Trophoblast cell (in vitro differentiated cells and primary cell): ENCODE measurements around the gene ANKS1B.

Experiments used
- DNase-seq, 2 donors: peaks; one replicate each; pipeline ENCODE4 v3.0.0-alpha.2; 2016
- H2AFZ ChIP-seq: 2 replicates; pipeline ENCODE4 v1.6.1; 2013; ENCODE audit warnings: low read length, moderate library complexity, mild to moderate bottlenecking; ENCODE audit not compliant: insufficient read depth, poor library complexity
- H2AK5ac ChIP-seq: 2 replicates; pipeline ENCODE4 v1.6.1; 2013; ENCODE audit warnings: mild to moderate bottlenecking, low read length
- H2BK120ac ChIP-seq: 2 replicates; pipeline ENCODE4 v1.6.1; 2013; ENCODE audit warnings: low read length, mild to moderate bottlenecking, moderate library complexity; ENCODE audit not compliant: insufficient read depth, poor library complexity
- H2BK12ac ChIP-seq: 2 replicates; pipeline ENCODE4 v1.6.1; 2013; ENCODE audit warnings: mild to moderate bottlenecking, low read length, moderate library complexity
- H2BK5ac ChIP-seq: 2 replicates; pipeline ENCODE4 v1.6.1; 2013; ENCODE audit warnings: low read length, low read depth, moderate library complexity, mild to moderate bottlenecking; ENCODE audit not compliant: poor library complexity
- H3K14ac ChIP-seq: 2 replicates; pipeline ENCODE4 v1.6.1; 2013; ENCODE audit warnings: mild to moderate bottlenecking, low read length
- H3K18ac ChIP-seq: 2 replicates; pipeline ENCODE4 v1.6.1; 2013; ENCODE audit warnings: mild to moderate bottlenecking, low read length
- H3K23ac ChIP-seq: 2 replicates; pipeline ENCODE4 v1.6.1; 2013; ENCODE audit warnings: low read length
- H3K27ac ChIP-seq: 2 replicates; pipeline ENCODE4 v1.5.1; 2013; ENCODE audit warnings: low read depth, mild to moderate bottlenecking, inconsistent platforms, low read length, moderate library complexity
- H3K27me3 ChIP-seq: 2 replicates; pipeline ENCODE4 v1.6.1; 2013; ENCODE audit warnings: inconsistent platforms, mild to moderate bottlenecking, low read length, moderate library complexity; ENCODE audit not compliant: insufficient read depth
- H3K36me3 ChIP-seq, 2 experiments: 1 replicate in 1 of 2; 2 replicates in 1 of 2; pipeline ENCODE4 v1.6.1; 2013; ENCODE audit warnings: low read length in 2 of 2, mild to moderate bottlenecking in 2 of 2, moderate library complexity in 1 of 2; ENCODE audit not compliant: insufficient read depth in 2 of 2, control insufficient read depth in 1 of 2
- H3K4ac ChIP-seq: 2 replicates; pipeline ENCODE4 v1.6.1; 2013; ENCODE audit warnings: low read depth, mild to moderate bottlenecking, low read length, moderate library complexity
- H3K4me1 ChIP-seq, 2 experiments: 1 replicate in 1 of 2; 2 replicates in 1 of 2; pipeline ENCODE4 v1.6.1; 2013; ENCODE audit warnings: low read length in 2 of 2, mild to moderate bottlenecking in 2 of 2, moderate library complexity in 1 of 2; ENCODE audit not compliant: insufficient read depth in 2 of 2, control insufficient read depth in 1 of 2
- H3K4me2 ChIP-seq: 2 replicates; pipeline ENCODE4 v1.6.1; 2013; ENCODE audit warnings: inconsistent platforms, mild to moderate bottlenecking, low read length, moderate library complexity
- H3K4me3 ChIP-seq: 2 replicates; pipeline ENCODE4 v1.5.1; 2013; ENCODE audit warnings: mild to moderate bottlenecking, low read depth, low read length, inconsistent platforms
- H3K79me1 ChIP-seq: one replicate; pipeline ENCODE4 v1.6.1; 2013; ENCODE audit warnings: low read length
- H3K79me2 ChIP-seq: 2 replicates; pipeline ENCODE4 v1.6.1; 2013; ENCODE audit warnings: low read length, mild to moderate bottlenecking; ENCODE audit not compliant: control insufficient read depth, insufficient read depth, poor library complexity
- H3K9ac ChIP-seq: 2 replicates; pipeline ENCODE4 v1.6.1; 2013; ENCODE audit warnings: mild to moderate bottlenecking, low read length
- H3K9me3 ChIP-seq: 2 replicates; pipeline ENCODE4 v1.6.1; 2013; ENCODE audit warnings: low read depth, mild to moderate bottlenecking, control low read depth, inconsistent platforms, low read length; ENCODE audit not compliant: insufficient read depth
- H4K12ac ChIP-seq: 2 replicates; pipeline ENCODE4 v1.6.1; 2013; ENCODE audit warnings: low read depth, mild to moderate bottlenecking, low read length, moderate library complexity
- H4K8ac ChIP-seq: 2 replicates; pipeline ENCODE4 v1.6.1; 2013; ENCODE audit warnings: low read depth, mild to moderate bottlenecking, low read length, moderate library complexity
- H4K91ac ChIP-seq: one replicate; pipeline ENCODE4 v1.6.1; 2013; ENCODE audit warnings: low read depth, mild to moderate bottlenecking, low read length, moderate library complexity
- WGBS: extraction: QIAGEN DNeasy Blood & Tissue Kit; methylation state at CpG from one replicate; pipeline ENCODE4 v1.1.7; 2013; ENCODE audit warnings: missing lambda C conversion rate; ENCODE audit not compliant: insufficient read length, insufficient coverage; ENCODE audit errors: extremely low coverage; 5-methylcytosine and 5-hydroxymethylcytosine counted together

The ANKS1B gene

DNA sequence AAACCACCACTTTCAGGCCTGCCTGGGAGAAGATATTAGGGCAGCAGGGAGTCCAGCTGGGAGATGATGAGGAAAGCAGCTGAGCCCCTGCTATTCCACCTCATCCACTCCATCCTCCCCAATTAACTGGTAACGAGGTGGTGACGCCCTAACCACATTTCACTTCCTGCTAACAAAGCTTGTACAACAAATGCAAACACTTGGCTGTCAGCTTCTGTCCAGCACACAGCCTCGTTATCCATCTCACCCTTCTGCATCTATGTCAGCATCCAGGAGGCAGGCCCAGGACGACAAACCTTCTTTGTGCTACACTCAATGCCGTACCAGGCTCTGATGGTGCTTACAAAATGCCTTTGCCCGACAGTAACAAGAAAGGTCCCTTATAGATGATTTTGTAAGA lies 1114.2 kb downstream of the ANKS1B start:
- H3K27ac ChIP-seq, result no peak overlapping the region
- no peaks in the 10 kb centered on the region for H3K4me1 ChIP-seq
- H2BK12ac ChIP-seq, result no peak overlapping the region
- H3K9ac ChIP-seq, result no peak overlapping the region
- H3K79me1 ChIP-seq, result no peaks in the 10 kb centered on the region
- no peak overlapping the region for H4K8ac ChIP-seq
- no peak overlapping the region for H2BK5ac ChIP-seq
- no peak overlapping the region for H2AFZ ChIP-seq
- H3K18ac ChIP-seq, result no peak overlapping the region
- H3K14ac ChIP-seq, result no peak overlapping the region
- no peak for DNase-seq
- no peaks in the 10 kb centered on the region for H3K36me3 ChIP-seq
- no peak overlapping the region for H2BK120ac ChIP-seq
- H2AK5ac ChIP-seq, result no peak overlapping the region
- no peaks in the 10 kb centered on the region for H3K9me3 ChIP-seq
- H3K4me3 ChIP-seq, result no peak overlapping the region
- H3K23ac ChIP-seq, result no peak overlapping the region
- no peak overlapping the region for H4K12ac ChIP-seq
- H4K91ac ChIP-seq, result no peak overlapping the region
- WGBS, result no CpG with 5 or more reads among the region's 6 CpGs
- no peaks in the 10 kb centered on the region for H3K79me2 ChIP-seq
- H3K4me2 ChIP-seq, result no peak overlapping the region
- H3K27me3 ChIP-seq, result no peaks in the 10 kb centered on the region
- H3K4ac ChIP-seq, result no peak overlapping the region

DNA sequence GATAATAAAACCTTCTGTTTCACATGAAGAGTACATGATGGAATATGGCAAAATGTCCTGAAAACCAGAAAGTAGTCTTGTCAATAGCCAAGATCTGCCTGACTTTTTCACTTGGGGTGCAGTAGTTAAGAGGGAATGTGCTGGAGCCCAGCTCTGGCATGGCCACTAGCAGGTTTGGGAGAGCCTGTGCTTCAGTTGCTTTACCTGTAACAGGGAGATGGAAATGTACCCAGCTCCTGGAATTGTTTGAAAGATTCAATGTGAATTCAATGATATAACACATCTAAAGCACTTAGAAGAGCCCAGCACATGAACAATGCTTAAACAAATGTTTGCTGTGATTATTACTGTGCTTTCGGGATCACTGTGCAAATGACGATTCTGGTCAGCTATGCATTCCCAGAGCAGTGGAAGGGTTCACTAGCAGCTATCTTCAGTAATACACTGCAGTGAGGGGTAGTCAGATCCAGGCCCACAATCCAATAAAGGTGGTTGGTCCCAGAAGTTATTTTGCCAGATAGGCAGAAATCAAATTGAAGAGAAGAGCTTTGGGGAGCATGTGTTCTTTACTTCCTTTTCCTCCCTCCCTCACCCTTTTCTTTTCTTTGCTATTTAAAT lies 1114.7 kb downstream of the ANKS1B start:
- no peak overlapping the region for H4K8ac ChIP-seq
- H3K23ac ChIP-seq, result no peak overlapping the region
- H3K36me3 ChIP-seq, result no peaks in the 10 kb centered on the region
- H3K14ac ChIP-seq, result no peak overlapping the region
- H3K4me1 ChIP-seq, result no peaks in the 10 kb centered on the region
- no peak overlapping the region for H2AK5ac ChIP-seq
- WGBS, result no CpG with 5 or more reads among the region's 2 CpGs
- no peak overlapping the region for H3K27ac ChIP-seq
- no peak for DNase-seq
- H4K12ac ChIP-seq, result no peak overlapping the region
- no peaks in the 10 kb centered on the region for H3K27me3 ChIP-seq
- H2AFZ ChIP-seq, result no peak overlapping the region
- no peak overlapping the region for H3K18ac ChIP-seq
- no peak overlapping the region for H2BK5ac ChIP-seq
- no peak overlapping the region for H3K9ac ChIP-seq
- no peak overlapping the region for H2BK120ac ChIP-seq
- no peaks in the 10 kb centered on the region for H3K79me1 ChIP-seq
- H4K91ac ChIP-seq, result no peak overlapping the region
- H3K79me2 ChIP-seq, result no peaks in the 10 kb centered on the region
- no peak overlapping the region for H3K4ac ChIP-seq
- H3K9me3 ChIP-seq, result no peaks in the 10 kb centered on the region
- no peak overlapping the region for H3K4me2 ChIP-seq
- H2BK12ac ChIP-seq, result no peak overlapping the region
- H3K4me3 ChIP-seq, result no peak overlapping the region

DNA sequence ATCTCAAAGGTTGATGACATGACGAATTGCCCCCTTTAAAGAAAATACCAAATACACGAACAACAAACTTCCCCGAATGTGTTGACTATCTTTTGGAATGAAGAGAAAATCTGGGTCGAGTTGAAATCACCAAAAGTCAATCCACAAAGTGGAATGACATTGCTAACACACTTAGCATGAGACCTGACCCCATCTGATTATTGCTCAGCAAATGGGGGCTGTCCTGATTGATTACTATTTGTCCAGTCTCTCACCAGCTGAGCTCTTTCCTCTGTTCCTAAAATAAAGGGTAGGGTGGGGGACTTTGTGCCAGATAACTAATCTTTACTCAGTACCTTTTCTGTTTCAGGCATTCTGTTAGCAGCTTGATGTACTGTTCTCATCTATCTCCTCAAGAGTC lies 1116.2 kb downstream of the ANKS1B start:
- no peak overlapping the region for H3K23ac ChIP-seq
- no peak overlapping the region for H3K18ac ChIP-seq
- no peak overlapping the region for H3K4me2 ChIP-seq
- H3K9me3 ChIP-seq, result no peaks in the 10 kb centered on the region
- H3K9ac ChIP-seq, result no peak overlapping the region
- no peak overlapping the region for H3K4ac ChIP-seq
- H4K91ac ChIP-seq, result no peak overlapping the region
- H2BK5ac ChIP-seq, result no peak overlapping the region
- H3K79me2 ChIP-seq, result no peaks in the 10 kb centered on the region
- no peak overlapping the region for H4K8ac ChIP-seq
- no peak overlapping the region for H2AK5ac ChIP-seq
- no peaks in the 10 kb centered on the region for H3K4me1 ChIP-seq
- H3K79me1 ChIP-seq, result no peaks in the 10 kb centered on the region
- no peaks in the 10 kb centered on the region for H3K27me3 ChIP-seq
- no peak overlapping the region for H2AFZ ChIP-seq
- H2BK120ac ChIP-seq, result no peak overlapping the region
- no peak overlapping the region for H4K12ac ChIP-seq
- H2BK12ac ChIP-seq, result no peak overlapping the region
- no peak for DNase-seq
- no peaks in the 10 kb centered on the region for H3K36me3 ChIP-seq
- no peak overlapping the region for H3K27ac ChIP-seq
- no CpG with 5 or more reads among the region's 4 CpGs for WGBS
- H3K14ac ChIP-seq, result no peak overlapping the region
- H3K4me3 ChIP-seq, result no peak overlapping the region

- no peak overlapping the region for H2AK5ac ChIP-seq
- no peaks in the 10 kb centered on the region for H3K4me1 ChIP-seq
- H2BK12ac ChIP-seq, result no peak overlapping the region
- no peak overlapping the region for H2BK5ac ChIP-seq
- no peak overlapping the region for H3K27ac ChIP-seq
- DNase-seq, result no peak
- no peak overlapping the region for H3K4ac ChIP-seq
- no peaks in the 10 kb centered on the region for H3K79me1 ChIP-seq
- no peaks in the 10 kb centered on the region for H3K79me2 ChIP-seq
- H3K14ac ChIP-seq, result no peak overlapping the region
- H3K27me3 ChIP-seq, result no peaks in the 10 kb centered on the region
- peak overlapping the region; percentile 41 for H3K9ac ChIP-seq
- no peak overlapping the region for H4K91ac ChIP-seq
- WGBS, result no CpG with 5 or more reads among the region's 6 CpGs
- no peaks in the 10 kb centered on the region for H3K36me3 ChIP-seq
- H2AFZ ChIP-seq, result no peak overlapping the region
- H3K9me3 ChIP-seq, result no peaks in the 10 kb centered on the region
- no peak overlapping the region for H4K8ac ChIP-seq
- H3K23ac ChIP-seq, result no peak overlapping the region
- H3K4me2 ChIP-seq, result no peak overlapping the region
- H3K4me3 ChIP-seq, result no peak overlapping the region
- H2BK120ac ChIP-seq, result no peak overlapping the region
- H3K18ac ChIP-seq, result no peak overlapping the region
- no peak overlapping the region for H4K12ac ChIP-seq
Observed at GRCh38 chr12:98868076-98868475, 1116.7 kb downstream of the ANKS1B start.
